NT2/D1 (cell line): Measurements from ENCODE around the gene PHLDB1.

Source experiments
- SUZ12 ChIP-seq: IDR thresholded peaks from 2 replicates; pipeline ENCODE4 v1.6.1; 2011; ENCODE audit not compliant: insufficient read length, insufficient read depth; ENCODE audit errors: extremely low read depth
- YY1 ChIP-seq: IDR thresholded peaks from 2 replicates; pipeline ENCODE4 v1.6.1; 2011; ENCODE audit not compliant: insufficient read length, insufficient read depth
- ZNF274 ChIP-seq: IDR thresholded peaks from 2 replicates; pipeline ENCODE4 v1.6.1; 2011; ENCODE audit warnings: mild to moderate bottlenecking, low read depth, low read length

DNA sequence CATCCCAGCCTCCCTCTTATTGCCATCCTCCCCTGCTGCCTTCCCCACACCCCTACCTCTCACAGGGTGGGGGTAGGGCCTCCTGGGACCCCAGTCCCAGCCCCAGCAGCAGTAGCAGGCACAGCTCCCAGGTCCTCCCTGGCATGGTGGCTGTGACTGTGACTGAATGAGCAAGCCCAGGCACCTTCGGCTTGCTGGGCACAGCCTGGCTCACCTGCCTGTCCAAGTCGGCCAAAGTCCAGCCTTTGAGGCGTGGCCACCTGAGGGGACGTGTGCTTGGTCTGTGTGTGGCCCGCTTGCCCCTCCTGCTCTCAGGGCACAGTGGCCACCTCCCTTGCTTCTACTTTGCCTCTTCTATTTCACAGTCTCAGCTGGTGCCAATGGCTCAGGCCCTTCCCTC is 72.1 kb downstream of the PHLDB1 start, which contains the start of gene TREH:
- TF ChIP-seq YY1 = no peak
- no peak for TF ChIP-seq SUZ12
- TF ChIP-seq ZNF274 = no peak
